ENCODE data around the gene CD200. TPM values are rescaled to one million over a fixed set of nuclear protein-coding genes. Genes with fewer than 3 reads are reported as not detected.

The CD200 gene
- total RNA-seq, 1 experiment from 2014 or later, result 46.8 TPM

- ATAC-seq, result no peak
- Mint-ChIP-seq H3K4me1 (peaks cover 41% of the 10 kb centered on the region), H3K4me3 (no peak overlapping the region), H3K27me3 (ENCODE audit: low read depth) (no peaks in the 10 kb centered on the region), H3K27ac (no peak overlapping the region), H3K9me3 (0 out of 2 replicates have a peak, but pooled peaks cover 5% of the 10 kb centered on the region), H3K36me3 (no peaks in the 10 kb centered on the region)
- ChIA-PET CTCF (interaction anchor here (0.7 kb wide), 1 partner anchor 477 kb away, joined by 3 read pairs; no protein-coding TSS in a partner anchor), POLR2A (no interaction called here)
- no peak for TF ChIP-seq E2F1 (CRISPR knock-in tag; IDR thresholded peaks at IDR 0.05)
- no peak for TF ChIP-seq ZNF671 (CRISPR knock-in tag; IDR thresholded peaks at IDR 0.05)
- TF ChIP-seq USF1 (CRISPR knock-in tag; IDR thresholded peaks at IDR 0.05), result no peak
- no peak for TF ChIP-seq FOXK1 (CRISPR knock-in tag; IDR thresholded peaks at IDR 0.05)
- no peak for TF ChIP-seq CREB1 (CRISPR knock-in tag; IDR thresholded peaks at IDR 0.05)
- no peak for TF ChIP-seq HMGA2 (CRISPR knock-in tag; IDR thresholded peaks at IDR 0.05)
- TF ChIP-seq TP53 (CRISPR knock-in tag; IDR thresholded peaks at IDR 0.05), result no peak
- DNase-seq (ENCODE audit: low spot score), result no peak
Observed at GRCh38 chr3:112374333-112374734, 41.4 kb downstream of the CD200 start.

GRCh38 chr3:112375117-112375516 lies 42.2 kb downstream of the CD200 start:
- Mint-ChIP-seq H3K27ac (no peak overlapping the region), H3K27me3 (ENCODE audit: low read depth) (no peaks in the 10 kb centered on the region), H3K9me3 (0 out of 2 replicates have a peak, but pooled peaks cover 5% of the 10 kb centered on the region), H3K4me3 (no peak overlapping the region), H3K4me1 (peaks cover 44% of the 10 kb centered on the region), H3K36me3 (no peaks in the 10 kb centered on the region)
- CTCF ChIA-PET, result no interaction called here
- ATAC-seq (no peak), DNase-seq (ENCODE audit: low spot score) (no peak)
- TF ChIP-seq ESRRA (CRISPR knock-in tag; IDR thresholded peaks at IDR 0.05; ENCODE audit: borderline replicate concordance), result no peak
- no peak for TF ChIP-seq SOX15 (CRISPR knock-in tag; IDR thresholded peaks at IDR 0.05)
- TF ChIP-seq TP53 (CRISPR knock-in tag; IDR thresholded peaks at IDR 0.05), result no peak
- TF ChIP-seq ETV6 (CRISPR knock-in tag; IDR thresholded peaks at IDR 0.05), result no peak
- TF ChIP-seq JAZF1 (CRISPR knock-in tag; IDR thresholded peaks at IDR 0.05), result no peak
- TF ChIP-seq AR (CRISPR knock-in tag; IDR thresholded peaks at IDR 0.05), result no peak
- TF ChIP-seq ATF2 (CRISPR knock-in tag; IDR thresholded peaks at IDR 0.05; ENCODE audit: borderline replicate concordance, low read depth), result no peak
- no peak for TF ChIP-seq CREB1 (CRISPR knock-in tag; IDR thresholded peaks at IDR 0.05)
- no peak for TF ChIP-seq IRF2 (CRISPR knock-in tag; IDR thresholded peaks at IDR 0.05; ENCODE audit: borderline replicate concordance, low read depth)
- no peak for TF ChIP-seq ZNF121 (CRISPR knock-in tag; IDR thresholded peaks at IDR 0.05)
- TF ChIP-seq NFE2L1 (CRISPR knock-in tag; IDR thresholded peaks at IDR 0.05), result no peak
- no peak for TF ChIP-seq TCF7 (CRISPR knock-in tag; IDR thresholded peaks at IDR 0.05; ENCODE audit: low read depth)
- no peak for TF ChIP-seq CTCF (IDR thresholded peaks at IDR 0.05)
- POLR2A ChIA-PET, result no interaction called here

Measured in WTC11 (cell line).